NCI-H524 (cell line): Measurements from ENCODE around the gene MAMDC2.

Experiments used
- DNase-seq, 2 experiments: peaks; one replicate each; lab custom pipeline; 2025; lab: John Stamatoyannopoulos, UW

Gene MAMDC2

GRCh38 chr9:70043689-70044489, at the start of gene MAMDC2:
TSS of gene MAMDC2 (plus strand) at chr9:70043848. CDS start at chr9:70044198, 350 bp downstream.
- peak in 1 of 2 experiments; percentile 9 for DNase-seq

DNA sequence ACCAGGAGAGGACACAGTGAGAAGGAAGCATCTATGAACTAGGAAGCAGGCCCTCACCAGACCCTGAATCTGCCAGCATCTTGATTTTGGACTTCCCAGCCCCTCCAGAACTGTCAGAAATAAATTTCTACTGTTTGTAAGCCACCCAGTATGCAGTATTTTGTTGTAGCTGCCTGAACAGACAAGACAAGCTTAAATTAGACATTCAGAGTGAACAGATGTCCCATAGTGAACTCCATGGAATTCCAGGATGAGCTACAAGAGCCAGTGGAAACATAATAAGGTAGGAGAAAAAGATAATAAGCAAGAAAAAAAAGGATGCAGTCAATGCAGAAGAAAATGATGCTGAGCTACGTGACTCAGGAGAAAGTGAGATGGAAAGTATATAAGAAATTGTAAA, 47.8 kb upstream of the MAMDC2 start:
- no peak for DNase-seq

DNA sequence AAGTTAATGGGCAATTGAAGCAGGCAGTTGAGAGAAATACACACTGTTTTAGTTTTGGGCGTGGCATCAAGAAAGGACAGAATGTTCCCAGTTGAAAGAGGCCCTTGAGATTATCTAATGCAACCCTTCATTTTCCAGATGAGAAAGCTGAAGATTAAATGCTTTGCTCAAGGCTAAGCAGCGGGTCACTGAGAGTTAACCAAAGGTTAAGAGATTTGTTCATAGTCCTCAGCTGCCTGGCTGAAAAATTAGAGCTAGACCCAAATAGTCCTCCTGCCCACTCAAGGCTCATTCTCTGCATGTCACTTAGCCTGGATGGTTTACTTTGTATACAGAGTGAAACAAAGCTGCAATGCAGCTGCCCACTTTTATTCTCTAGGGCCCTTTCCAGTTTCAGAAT, 46.7 kb upstream of the MAMDC2 start:
- DNase-seq, result peak in 1 of 2 experiments; percentile 18

DNA sequence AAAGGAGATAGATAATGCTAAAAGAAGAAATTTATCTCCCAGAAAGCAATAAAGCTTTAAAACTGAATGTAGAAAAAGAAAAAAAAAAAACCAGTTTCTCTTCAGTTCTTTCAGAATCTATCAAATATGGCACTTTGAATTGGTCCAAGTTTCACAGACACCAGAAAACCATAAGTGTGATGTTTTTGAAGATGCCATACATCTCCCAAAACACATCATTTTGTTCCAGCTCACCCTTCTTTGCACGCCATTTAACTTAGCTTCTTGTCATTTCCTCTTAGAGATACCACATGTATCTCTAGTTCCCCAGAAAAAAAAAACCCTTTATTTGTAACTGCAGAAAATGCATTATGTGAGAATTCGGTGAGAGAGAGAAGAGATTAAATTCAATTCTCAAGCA, 46.1 kb upstream of the MAMDC2 start:
- DNase-seq, result no peak

DNA sequence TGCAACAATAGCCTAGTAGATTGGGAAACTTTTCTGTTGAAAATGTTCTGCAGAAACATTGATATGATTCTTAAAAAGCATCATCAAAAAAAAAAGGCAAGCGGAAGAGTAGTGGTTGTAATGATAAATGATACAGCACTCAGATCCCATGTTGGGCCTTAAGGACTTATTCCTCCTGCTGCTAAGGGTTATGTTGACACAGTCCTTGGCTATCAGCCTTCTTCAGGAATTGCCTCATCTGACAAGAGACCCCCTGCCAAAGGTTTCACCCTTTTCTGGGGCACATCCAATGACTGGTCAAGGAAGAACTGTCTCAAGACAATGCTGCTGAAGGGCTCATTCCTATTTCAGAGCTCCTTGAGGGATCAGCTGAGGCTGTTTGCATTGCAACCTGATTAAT, 44.3 kb upstream of the MAMDC2 start:
- DNase-seq, result no peak

DNA sequence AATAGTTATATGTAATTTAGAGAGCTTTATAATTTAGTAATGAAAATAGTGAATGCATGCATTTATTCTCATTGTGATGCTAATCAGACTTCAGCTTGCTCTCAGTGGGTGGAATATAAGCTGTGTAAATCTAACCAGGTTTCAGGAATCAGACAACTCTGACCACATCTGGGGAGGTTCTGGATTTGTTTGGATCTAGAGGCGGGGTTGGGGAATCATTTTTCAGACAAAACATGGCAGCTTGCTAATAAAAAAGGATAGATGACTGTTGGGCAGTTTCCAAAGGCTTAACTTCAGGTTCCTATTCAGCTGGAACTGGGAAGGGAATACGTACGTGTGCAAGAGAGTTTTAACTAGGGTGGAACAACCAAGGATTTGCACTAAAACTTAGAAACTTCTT, 43.2 kb upstream of the MAMDC2 start:
- no peak for DNase-seq

DNA sequence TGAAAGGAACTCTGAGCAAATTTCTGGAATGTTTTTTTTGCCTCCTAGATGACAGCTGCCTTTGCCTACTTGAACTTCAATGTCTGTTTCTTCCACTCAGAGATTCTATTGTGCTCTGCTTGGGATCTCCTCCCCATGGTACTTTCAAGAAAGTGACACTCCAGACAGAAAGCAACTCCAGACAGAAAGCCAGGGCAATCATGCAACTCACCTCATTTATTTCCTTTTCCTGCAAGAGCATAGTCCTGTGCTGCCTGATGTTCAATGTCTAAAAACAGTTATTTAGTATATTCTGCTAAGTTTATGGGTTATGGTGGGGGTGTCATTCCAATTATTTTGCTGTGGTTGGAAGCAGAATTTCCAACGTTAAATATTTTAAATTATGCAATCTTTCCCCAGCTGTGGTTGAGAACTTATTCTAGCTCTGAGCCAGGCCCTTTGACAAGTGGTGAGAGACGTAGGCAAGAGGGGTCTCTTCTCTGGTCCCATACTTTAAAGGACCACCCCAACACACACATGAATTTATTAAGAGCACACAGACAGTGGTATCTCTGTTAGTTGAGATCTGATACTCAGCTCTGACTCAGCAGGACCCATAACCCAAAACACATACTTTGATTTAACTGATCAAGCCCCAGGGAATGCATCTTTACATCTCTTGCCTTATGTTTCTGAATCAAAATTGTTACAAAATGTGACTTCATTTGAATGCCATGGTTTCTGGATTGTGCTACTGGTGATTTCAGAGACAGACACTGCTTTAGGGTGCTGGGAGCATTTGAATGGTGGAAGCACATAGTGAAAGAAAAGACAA, 39.5 kb upstream of the MAMDC2 start:
- DNase-seq, result no peak

GRCh38 chr9:70006306-70006705, 37.3 kb upstream of the MAMDC2 start:
- no peak for DNase-seq

- DNase-seq, result no peak
These were observed 35.8 kb upstream of the MAMDC2 start for GRCh38 chr9:70007831-70008230.

DNA sequence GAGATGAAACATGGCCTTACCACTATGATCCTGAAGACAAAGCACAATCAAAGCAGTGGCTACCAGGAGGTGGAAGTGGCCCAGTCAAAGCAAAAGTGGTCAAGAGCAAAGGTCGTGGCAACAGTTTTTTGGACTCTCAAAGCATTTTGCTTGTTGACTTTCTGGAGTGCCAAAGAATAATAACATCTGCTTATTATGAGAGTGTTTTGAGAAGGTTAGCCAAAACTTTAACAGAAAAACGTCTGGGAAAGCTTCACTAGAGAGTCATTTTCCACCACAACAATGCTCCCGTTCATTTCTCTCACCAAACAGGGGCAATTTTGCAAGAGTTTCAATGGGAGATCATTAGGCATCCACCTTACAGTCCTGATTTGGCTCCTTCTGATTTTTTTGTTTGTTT, 33.6 kb upstream of the MAMDC2 start:
- no peak for DNase-seq

GRCh38 chr9:70011366-70011765, 32.3 kb upstream of the MAMDC2 start:
- DNase-seq, result no peak

DNA sequence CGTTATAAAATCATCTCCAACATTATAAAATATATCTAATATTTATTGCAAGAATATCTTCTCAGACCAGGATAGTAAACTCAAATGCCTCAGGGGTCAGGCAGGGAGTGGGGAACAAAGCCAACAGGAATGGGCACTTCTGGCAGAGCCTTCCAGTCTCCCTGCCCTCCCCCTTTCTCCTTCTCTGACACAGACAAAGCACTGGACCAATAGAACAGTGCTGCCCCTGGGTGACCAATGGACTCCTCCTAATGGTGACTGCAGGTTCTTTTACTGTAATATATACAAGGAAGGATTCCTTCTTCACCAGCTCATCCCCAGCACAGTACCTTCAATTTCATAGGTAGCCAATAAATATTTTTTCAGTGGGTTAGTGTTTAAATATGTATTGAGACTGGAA, 31.1 kb upstream of the MAMDC2 start:
- no peak for DNase-seq

DNA sequence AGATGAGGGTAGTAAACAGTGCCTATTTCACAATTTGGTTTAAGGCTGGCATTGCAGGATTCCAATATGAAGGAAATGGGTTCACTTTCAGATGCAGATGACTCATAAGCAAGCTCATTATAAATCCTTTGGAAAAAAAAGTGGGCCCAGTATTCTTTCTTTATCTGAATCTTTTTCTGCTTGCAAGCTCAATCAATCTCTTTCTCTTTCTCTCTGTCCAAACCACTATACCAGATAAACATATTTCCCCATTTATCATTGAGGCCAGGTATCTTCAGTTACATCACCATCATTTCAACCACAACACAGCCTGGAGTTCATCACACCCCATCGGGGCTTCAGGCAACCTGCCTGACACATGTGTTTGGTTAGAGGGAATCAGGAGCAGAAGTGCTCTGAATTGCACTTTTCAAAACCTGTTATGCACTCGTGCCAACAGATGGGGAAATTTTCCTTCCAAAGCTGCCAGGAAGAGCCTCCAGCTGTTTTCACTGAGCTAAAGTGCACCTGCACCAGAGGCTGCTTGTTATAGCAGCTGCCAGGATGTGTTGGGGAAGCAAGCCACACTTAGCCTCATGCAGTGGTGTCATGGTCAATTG, 30.0 kb upstream of the MAMDC2 start:
- DNase-seq, result peak; percentile 17 to 62

- no peak for DNase-seq
These were observed 28.5 kb upstream of the MAMDC2 start for GRCh38 chr9:70015099-70015498.

- peak in 1 of 2 experiments; percentile 41 for DNase-seq
These were observed 23.4 kb upstream of the MAMDC2 start for GRCh38 chr9:70020217-70020616.

DNA sequence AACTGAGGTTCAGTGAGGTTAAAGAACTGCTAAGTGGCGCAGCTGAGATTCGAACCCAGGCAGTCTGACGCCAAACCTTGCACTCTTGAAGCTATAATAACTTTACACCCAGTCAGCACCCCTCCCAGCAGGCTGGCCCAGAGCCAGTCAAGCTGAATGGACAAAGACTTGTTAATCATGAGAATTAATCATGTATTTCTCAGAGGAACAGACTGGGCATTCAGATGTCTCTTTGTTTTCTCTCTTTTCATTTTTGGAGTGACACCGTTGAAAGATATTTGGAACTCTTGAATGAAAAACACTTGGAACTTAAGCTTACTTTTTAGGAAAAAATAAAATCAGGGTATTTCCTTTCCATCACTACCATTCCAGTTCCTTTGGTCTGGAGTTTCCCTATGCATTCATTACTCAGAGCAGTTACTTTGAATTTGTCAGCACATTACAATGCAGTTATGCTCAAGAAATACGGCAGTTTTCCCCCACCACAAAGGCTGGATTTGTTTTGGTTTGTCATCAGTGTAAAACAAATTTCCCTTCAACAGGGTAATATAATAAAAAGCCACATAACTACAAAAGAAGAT, 22.6 kb upstream of the MAMDC2 start:
- DNase-seq, result no peak

DNA sequence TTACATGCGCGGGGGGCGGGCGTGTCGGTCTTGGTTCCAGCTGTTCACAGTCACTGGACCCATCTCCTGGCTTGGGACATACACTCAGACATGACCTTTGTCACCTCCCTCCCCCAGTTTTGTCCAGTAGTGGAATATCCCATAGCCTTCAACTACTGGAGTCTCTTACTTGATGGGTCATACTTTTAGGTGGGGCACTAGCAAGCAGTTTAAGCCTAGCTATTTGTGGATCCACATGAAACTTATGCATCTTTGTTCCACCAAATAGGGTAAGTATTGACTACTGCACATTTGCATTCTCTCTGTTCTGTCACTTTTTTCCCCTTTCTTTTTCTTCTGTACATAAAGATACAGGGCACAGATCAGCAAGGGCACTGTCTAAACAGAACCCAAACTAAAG, 15.4 kb upstream of the MAMDC2 start:
- DNase-seq, result no peak

DNA sequence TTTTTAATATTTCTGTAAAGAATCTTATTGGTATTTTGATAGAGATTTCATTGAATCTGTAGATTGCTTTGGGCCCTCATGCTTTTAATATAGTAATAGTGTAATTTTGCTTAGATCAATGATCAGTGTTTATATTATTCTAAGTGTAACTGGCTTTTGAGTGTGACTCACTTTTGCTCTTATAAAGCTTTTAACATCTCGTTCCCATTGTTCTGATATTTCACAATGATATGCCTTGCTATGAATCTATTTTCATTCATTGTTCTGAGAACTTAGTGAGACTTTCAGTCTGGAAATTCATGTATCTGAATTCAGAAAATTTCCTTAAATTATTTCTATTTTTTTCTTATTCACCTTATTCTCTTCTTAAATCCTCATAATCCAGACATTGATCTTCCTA, 13.5 kb upstream of the MAMDC2 start:
- DNase-seq, result no peak

DNA sequence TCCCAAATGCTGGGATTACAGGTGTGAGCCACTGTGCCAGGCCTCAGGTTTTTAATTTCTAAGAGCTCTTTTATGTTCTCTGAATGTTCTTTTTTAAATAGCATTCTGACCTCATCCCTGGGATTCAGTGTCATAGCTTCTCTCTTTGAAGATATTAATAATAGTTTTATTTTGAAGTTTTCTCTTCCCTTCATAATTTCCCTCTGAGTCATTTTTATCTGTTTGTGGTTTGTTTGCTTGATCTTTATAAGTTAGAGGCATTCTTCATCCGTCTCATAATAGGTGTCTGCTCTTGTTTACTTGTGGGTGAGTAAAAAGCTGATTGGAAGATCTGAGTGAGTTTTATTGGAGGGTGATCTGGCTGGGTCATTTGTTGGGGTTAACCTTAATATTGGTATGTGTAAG, 12.5 kb upstream of the MAMDC2 start:
- DNase-seq, result no peak

DNA sequence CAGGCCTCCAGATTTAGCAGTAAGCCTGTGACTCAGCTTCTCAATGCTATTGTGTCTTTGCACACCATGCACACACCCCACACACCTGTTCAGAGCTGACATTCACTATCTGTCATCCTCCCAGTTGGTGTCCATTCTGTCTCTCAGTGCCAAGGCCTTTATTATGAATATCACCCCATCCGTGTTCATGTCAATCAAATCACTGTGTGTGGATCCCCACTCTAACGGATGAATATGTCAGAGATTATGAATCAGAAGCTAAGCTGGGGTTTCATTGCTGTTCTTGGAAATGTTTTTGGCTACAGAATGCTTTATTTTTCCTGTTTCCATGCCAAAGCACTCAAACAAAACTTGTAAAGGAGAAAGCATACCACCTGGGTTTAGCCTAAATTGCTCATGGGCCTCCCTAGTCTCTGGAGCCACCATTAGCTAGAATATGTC, 9.4 kb upstream of the MAMDC2 start:
- no peak for DNase-seq

DNA sequence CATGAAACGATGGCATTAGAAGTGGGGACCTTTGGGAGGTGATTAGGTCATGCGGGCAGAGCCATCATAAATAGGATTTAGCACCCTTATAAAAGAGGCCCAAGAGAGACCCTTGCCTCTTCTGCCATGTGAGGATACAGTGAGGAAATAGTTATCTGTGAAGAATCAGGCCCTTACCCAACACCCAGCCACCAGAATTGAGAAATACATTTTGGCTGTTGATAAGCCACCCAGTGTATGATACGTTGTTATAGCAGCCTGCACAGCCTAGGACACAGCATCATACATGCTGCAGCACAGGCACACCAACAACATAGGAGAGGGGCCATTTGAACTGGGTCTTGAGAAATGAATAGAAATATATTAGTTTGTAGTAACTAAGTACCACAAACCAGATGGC, 8.0 kb upstream of the MAMDC2 start:
- no peak for DNase-seq

GRCh38 chr9:70036641-70037040, 7.0 kb upstream of the MAMDC2 start:
- DNase-seq, result no peak
